HG03521 (cell line): ENCODE data around the gene ADAMTS17.

Experiments used
- ATAC-seq: cut with Tn5 transposase; IDR thresholded peaks from one replicate; pipeline ENCODE4 v1.9.1; 2021; ENCODE audit warnings: mild to moderate bottlenecking, moderate library complexity; ENCODE audit not compliant: unreplicated experiment

The ADAMTS17 gene

DNA sequence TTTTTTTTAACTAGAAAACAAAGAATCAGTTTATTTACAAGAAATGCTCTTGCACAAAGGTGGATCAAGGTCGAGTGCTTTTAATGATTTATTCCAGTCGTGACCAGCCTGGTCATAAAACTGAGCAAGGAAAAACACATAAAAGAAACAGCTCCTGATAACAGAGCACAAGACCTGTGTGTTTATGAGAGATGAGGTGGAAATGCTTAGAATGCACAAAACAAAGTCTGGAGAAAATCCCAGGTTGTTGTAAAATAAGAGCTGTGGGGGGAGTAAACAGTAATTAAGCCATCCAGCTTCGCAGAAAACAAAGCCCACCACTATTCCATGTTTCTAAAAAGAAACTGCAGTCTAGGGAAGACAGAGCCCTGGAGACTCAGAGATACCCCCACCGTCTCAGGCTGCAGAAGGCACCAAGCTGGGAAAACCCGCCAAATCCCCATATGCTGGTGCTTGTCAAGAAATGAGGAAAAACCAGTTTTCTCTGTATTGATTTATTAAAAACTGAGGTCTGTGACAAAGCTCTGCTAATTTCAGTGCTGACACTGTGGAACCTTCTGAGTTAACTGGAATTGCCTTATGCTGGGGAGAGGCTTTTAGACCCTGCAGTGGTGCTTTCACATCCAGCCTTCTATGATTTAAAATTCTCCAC, 139.3 kb downstream of the ADAMTS17 start:
- ATAC-seq: no peak

DNA sequence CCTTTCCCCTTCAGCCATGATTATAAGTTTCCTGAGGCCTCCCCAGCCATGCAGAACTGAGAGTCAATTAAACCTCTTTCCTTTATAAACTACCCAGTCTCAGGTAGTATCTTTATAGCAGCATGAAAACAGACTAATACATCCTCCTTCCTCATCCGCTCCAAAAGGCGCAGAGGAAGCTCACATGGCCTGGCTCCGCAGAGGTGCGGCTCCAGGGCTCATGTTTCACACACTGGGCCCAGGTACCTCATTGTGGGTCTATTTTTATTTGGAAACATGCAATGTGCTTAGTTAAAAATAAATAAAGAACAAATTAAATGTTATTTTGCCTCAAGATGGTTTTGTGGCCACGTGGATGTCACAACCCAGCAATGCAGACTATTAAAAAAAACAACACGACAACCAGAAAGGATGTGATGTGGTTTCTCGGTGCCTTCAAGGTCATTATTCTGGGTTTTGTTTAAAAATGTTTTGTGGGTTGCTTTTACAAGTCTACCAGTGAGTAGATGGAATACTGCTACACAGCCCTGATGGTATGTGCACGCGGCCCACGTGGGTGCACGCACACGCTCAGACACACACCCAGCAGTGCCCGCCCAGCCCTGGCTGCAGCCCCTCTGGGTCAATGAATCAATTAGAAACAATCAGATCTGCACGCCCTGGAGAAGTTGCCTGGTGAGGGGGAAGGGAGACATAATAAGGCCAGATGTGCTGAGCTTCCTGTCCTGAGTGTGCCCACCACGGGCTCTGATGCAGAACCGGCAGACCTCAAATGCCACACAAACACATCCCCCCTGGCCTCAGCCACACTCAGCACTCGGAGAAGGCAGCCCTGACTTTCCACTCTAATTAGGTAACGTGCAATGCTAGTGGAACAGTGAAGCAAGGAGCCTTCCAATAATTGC, 140.1 kb downstream of the ADAMTS17 start:
- ATAC-seq: no peak

DNA sequence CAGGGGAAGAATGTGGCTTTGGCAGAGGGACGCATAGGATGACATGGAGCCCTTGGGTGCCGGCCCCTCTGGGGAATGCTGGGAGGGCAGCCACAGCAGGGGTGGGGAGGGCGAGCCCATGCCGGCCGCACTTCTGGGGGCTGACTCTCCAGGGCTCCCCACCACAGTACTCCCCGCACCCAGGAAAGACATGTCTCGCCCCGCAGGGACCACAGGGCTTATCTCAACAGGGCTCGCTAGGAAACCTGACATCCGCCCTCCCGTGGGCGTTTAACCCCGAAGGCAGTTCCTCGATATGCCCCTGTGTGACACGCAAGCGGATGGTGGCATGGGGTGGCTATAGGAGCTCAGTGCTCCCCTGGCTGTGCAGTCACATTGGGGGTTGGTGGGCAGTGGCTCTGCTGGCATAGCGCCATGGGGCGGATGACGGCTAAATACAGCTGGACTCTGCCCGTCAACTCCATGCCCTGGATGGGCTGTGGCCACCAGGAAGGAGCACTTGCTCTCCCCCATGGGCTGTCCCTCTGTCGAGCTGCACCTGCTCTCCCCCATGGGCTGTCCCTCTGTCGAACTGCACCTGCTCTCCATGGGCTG, 141.4 kb downstream of the ADAMTS17 start:
- no peak for ATAC-seq

DNA sequence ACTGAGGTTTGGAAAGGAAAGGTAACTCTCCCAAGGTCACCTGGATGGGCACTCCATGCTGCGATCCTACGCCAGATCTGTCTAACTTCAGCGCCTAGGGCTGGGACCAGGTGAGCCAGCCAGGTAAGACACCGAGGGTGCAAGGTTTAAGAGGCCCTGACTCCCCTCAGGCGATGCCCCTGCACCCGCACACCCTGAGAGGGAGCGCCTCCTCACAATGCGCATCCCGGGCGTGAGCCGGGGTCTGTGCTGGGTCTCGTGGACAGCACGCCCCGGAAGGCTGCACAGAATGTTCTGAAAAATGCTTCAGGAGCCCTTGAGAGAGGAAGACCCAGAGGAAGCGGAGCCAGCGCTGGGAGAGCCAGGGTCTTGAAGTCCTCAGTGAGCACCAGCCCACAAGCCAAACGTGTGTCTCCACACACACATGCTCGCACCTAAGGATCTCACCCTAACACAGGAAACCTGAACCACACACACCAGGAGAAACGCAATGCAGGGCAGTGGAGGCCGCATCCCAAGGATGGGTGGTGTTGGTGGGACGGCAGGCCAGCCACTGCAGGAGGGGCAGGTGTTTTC, 142.0 kb downstream of the ADAMTS17 start:
- ATAC-seq: no peak

DNA sequence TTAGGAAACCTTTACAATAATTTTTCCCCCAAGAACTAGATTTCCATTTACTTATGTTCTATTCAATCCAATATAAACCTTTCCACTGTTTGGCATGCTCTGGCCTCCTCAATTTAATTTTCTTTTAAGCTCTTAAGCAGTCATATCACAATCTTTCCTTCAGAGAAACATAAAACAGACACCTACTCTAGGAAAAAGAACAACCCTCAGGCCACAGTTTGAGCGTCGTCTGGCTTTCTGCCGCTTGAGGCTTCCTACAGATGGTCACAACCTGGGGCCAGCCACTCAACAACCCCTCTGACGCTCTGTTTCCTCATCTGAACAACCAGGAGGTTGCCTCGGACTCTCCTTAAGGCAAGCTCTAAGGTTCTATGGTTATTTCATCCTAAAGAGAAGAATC, 143.3 kb downstream of the ADAMTS17 start:
- no peak for ATAC-seq

DNA sequence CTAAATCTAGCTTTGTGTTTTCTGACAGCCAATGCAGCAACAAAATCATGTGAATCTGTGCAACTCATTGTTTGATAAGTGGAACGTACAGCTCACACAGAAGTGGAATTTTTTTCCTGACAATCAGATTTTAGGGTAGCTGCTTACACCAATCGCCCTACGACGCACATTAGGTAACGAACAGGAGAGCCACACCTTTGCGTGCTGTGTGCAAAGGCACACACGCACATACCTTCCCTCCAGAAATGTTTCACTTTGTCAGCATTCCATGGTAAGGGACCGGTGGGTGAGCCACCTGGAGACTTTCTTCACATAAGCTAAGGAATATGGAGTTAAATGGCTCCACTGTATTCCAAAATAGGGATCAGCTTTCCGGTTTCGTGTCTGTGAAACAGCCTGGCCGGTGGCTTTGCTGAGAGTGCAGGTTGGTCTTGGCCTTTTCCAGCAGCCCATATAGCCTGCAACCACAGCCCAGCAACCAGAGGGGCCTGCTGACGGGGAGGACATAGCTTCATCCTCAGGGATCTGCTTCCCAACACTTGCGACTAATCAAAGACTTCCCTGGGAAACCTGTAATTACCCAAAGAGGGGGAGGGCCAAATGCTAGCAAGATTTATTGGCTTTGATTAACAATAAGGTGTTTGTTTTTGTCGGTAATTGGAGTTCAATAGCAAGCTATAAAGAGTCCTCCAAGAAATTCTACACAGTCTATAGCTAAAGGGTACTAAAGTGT, 145.3 kb downstream of the ADAMTS17 start:
- ATAC-seq: no peak

DNA sequence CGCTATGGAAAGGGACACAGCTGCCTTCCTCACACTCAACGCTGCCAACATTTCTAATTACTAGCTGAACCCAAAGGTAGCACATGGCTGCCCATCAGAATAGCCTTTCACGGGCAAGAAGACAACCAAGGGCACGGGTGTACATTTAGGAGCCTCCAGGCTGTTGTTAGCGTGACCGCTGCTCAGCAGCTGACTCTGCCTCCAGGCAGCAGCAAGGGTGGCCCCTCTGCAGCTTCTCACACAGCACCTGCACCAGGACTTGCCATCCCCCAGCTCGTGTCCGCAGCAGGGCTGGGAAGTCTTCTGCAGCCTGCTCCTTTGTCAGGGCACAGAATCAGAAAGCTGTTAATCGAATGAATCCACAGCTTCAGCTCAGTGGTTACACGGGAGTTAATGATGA, 146.8 kb downstream of the ADAMTS17 start:
- ATAC-seq: no peak

DNA sequence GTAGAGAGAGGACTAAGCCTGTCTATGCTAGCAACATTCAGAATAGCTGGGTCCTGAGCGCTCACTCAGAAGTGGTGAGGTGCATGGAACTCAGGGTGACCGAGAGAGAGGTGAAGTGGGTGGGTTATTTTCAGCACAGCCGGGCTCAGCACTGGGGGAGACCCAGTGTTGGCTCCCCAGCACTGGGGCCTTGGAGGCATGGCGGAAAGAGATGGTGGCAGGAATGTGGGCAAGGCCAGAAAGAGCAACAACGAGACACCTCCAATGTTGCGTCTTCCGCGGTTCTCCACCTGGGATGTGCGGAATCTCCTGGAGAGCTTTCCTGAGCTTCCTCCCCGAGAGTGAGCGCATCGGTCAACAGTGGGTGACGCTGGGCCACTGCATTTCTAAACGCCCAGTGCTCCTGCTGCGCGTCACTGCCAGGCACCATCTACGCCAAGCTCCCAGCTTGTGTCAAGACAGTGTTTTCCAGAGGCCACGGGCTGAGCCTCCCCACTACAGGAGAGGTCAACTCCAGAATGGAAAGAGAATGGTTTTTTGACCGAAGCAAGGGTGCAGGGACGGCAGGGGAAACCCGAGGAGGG, 148.4 kb downstream of the ADAMTS17 start:
- ATAC-seq: no peak

DNA sequence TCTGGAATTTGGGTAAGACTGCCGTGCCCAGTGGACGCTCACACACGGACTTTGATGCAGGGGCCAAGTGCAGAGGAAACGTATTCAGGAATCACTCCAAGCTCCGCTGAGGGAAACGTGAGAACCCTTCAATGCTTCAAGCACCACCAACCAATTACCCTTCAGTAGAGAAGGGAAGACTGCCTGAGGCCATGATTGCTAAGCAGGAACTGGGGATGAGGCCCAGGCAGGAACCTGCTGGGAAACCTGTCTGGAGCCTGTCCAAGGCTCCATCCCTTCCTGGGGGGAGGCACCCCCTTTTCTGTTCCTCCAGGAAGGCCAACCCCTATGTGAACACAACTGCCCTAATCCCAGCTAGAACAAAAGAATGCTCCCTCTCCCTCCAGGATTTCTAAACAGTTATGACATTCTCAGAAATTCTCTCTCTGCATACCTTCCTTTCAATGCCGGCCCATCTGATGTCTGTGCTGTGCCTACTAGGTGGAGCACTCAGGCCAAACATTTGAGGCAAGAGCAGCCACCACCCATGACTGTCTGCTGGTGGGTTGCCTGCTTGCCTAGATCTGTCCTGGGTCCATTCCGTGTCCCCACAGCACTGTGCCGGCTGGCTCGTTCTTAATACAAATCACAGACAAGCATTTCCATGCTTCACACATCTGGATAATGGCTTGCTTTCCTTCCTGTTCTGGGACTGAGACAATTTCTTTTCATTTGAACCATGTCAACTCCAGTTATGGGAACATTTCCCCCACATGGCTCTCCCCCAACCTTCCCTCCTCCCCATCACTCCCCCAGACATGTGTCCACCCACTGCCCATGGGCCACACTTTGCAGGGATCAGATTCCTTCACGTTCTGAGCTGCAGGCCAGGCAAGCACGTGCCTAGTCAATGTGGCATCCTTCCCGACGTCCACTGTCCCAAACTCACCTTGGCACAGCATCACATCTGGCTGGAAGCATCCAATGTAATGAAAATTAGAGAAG, 149.4 kb downstream of the ADAMTS17 start:
- no peak for ATAC-seq

DNA sequence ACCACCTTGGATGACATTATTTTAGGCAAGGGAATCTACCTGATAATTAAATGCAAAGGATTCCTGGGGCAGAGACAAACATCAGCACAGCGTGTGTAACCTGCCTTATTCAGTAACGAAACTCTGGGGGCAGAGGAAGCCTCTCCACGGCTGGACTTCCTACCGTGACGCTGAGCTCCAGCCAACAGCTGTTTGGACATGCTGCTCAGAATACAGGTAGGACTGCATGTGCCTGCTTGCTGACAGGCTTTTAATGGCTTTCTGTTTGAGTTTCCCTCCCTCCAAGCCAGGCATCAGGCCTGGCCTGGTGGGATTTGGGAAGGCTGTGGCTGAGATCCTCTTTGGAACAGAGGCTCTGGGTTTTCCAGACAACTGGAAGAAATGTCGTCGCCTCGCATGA, 150.6 kb downstream of the ADAMTS17 start:
- ATAC-seq: no peak

DNA sequence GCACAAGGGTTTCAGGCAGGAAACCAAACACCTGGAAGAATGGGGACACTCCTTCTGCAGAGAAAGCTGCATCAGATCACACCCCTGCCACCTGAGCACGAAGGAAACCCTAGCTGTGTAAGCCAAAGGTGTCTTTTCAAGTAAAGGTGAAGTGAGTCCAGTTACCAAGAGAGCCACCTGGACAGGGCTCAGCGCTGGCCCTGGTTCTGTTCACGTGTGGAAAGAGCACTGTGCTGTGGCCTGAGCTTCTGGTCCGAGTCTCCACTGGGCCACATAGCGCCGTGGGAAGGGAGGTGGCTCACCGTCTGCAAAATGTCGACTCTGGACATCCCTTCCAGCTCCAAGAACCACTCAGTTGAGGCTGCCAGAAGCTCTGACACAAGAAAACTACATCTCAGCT, 151.1 kb downstream of the ADAMTS17 start:
- no peak for ATAC-seq

DNA sequence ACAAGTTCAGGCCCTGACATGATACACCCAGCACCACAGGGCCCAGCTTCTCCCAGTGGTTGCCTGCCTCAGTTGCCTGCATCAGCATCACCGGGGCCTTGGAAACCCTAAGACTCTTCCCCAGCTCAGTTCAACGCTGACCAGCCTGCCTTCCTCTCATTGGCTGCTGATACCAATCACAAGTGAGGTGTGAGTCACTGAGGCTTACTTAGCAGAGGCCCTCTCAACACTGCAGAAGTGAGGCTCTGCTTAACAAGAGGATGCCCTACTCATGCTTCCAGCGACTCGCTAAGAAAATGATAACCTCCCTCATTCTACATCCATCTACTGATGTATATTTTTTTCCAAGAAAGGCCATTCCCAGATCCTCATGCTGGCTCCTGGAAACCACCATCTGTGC, 151.9 kb downstream of the ADAMTS17 start:
- ATAC-seq: no peak

DNA sequence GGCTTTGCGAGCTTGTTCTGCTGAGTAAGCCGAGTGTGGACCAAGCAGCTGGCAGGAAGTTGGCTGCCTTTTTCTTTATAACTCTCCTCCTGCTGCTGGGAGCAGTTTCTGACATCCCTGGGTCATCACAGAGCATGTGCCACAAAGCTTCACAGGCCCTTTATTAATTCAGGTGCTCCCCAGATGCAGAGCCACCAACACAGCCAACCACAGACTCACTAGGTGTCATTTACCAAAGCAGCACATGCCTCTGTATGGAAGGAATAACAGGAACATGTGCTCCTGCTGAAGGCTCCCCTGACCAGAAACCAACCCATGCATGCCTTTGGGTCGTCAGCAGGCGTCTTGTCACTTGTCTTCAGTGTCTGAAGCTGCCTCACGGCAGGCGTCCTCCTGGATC, 152.5 kb downstream of the ADAMTS17 start:
- no peak for ATAC-seq

DNA sequence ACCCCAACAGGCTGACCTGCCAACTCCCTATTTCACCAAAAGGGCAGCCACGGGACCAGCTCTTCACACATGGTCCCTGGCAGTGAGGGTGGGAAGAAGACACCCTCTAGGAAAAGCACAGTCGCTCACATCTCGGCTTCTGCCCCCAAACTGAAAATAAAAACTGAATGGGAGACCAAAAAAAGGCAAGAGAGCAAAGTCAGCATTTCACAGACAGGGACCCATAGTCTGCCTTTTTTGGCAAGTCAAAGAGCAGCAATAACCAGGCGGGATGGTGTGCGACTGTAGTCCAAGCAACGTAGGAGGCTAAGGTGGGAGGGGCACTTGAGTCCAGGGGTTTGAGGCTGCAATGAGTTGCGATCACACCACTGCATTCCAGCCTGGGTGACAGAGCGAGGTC, 154.1 kb downstream of the ADAMTS17 start:
- no peak for ATAC-seq

DNA sequence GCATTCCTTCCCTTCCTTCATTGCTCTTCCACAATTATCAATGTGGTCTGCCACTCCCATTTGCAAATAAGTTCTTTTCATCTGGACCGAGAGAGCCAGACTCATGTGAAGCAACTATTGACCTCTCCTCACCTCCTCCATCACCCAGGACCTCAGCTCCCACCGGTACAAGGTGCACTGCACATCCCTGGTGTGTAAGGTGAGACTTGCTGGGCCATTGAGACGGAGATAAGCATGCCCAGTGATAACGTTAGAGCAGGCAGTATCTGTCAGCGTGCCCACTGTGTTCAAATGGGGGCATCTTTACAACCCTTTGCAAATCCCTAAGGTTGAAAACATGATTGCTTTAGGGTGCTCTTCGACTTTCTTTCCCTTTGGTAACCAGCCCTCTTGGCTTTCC, 154.8 kb downstream of the ADAMTS17 start:
- no peak for ATAC-seq

DNA sequence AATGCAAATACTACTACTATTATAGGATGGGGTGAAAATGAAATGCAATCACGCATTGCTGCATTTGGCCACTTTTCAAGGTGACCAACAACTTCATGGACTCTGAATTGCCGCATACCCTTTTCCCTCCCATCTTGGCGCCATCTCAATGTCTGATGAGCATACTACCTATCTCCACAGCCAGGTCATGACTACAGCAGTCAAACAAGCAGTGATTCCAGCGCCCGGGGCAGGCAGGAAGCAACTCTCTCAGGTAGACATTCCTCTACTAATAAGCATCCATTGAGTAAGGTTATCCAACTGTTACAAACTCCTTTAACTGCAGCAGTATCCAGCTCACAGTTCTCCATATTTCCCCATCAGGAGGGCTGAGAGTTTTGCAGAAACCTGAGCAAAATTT, 155.4 kb downstream of the ADAMTS17 start:
- no peak for ATAC-seq

DNA sequence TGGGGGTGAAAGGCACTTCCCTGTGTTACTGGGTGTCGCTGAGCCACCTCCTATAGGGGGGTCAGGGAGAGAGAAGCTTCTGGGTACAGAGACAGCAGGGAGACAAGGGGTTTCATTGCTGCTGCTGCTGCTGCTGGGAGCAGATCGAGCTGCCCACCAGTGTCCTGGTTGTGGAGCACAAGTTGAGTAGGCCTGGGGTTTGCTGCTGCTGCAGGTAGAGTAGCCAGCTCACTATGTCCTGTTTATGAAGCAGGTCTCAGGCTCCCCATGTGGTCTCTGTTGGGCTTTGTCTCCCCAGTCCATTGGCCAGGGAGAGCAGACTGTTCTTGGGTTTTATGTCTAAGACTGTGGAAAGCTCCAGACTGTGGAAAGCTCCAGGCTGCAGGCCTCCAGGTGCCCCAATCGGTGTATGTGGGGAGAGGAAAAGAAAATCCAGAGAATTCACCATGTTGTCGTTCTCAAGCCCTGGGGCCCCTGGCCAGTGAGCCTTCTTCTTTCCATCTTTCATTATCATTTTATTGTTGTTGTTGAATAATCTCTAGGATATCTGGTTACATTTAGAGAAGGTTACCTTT, 157.8 kb downstream of the ADAMTS17 start:
- no peak for ATAC-seq

DNA sequence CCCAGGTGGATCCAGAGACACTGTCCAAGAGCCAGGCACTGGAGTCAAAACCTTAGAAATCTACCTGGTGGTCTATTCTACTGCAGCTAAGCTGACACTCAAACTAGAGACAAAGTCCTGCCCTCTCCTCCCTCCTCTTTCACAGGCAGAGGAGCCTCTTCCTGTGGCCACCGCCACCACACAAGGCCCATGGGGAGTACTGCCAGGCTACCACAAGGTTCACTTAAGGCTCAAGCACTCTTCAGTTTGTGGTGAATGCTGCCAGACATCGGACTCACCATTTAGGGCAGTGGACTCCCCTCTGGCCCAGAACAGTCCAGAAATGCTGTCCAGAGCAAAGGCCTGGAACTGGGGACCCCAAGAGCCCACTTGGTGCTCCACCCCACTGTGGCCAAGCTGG, 160.9 kb downstream of the ADAMTS17 start:
- no peak for ATAC-seq
